DOHH2 (cell line): ENCODE results near the gene NPR2.

Source experiments
- H3F3A ChIP-seq: fragments of 200-600 bp; sonication (generic), shearing (Covaris generic); 2 replicates; pipeline ENCODE4 v1.6.0; 2016; ENCODE audit warnings: antibody characterized with exemption, mild to moderate bottlenecking; ENCODE audit not compliant: control insufficient read depth, insufficient read depth
- H3K27ac ChIP-seq: fragments of 200-600 bp; sonication (generic); 2 replicates; pipeline ENCODE4 v1.5.1; 2014; ENCODE audit warnings: low read depth, mild to moderate bottlenecking, low read length, moderate library complexity
- H3K27me3 ChIP-seq: fragments of 200-600 bp; sonication (generic); 2 replicates; pipeline ENCODE4 v1.6.1; 2014; ENCODE audit warnings: mild to moderate bottlenecking, low read length, mixed read lengths; ENCODE audit not compliant: control insufficient read depth
- H3K36me3 ChIP-seq: fragments of 200-600 bp; sonication (generic); 2 replicates; pipeline ENCODE4 v1.6.1; 2014; ENCODE audit warnings: mild to moderate bottlenecking, low read length, moderate library complexity, mixed read lengths; ENCODE audit not compliant: control insufficient read depth
- H3K4me1 ChIP-seq: fragments of 200-600 bp; sonication (generic); 2 replicates; pipeline ENCODE4 v1.6.1; 2014; ENCODE audit warnings: mild to moderate bottlenecking, low read length, mixed read lengths; ENCODE audit not compliant: control insufficient read depth
- H3K4me2 ChIP-seq: fragments of 200-600 bp; sonication (generic); 2 replicates; pipeline ENCODE4 v1.6.0; 2014; ENCODE audit warnings: mild to moderate bottlenecking, low read length, moderate library complexity
- H3K4me3 ChIP-seq: fragments of 200-600 bp; sonication (generic); 2 replicates; pipeline ENCODE4 v1.5.1; 2014; ENCODE audit warnings: mild to moderate bottlenecking, low read length, mixed read lengths
- H3K79me2 ChIP-seq: fragments of 200-600 bp; sonication (generic); 2 replicates; pipeline ENCODE4 v1.6.1; 2014; ENCODE audit warnings: mild to moderate bottlenecking, low read length, mixed read lengths; ENCODE audit not compliant: control insufficient read depth
- H3K9me2 ChIP-seq: fragments of 200-600 bp; sonication (generic); replicated peaks from 2 replicates; pipeline ENCODE4 v1.6.1; 2014; ENCODE audit warnings: mild to moderate bottlenecking, low read length, mixed read lengths; ENCODE audit not compliant: control insufficient read depth
- H3K9me3 ChIP-seq: fragments of 200-600 bp; sonication (generic); 2 replicates; pipeline ENCODE4 v1.6.1; 2014; ENCODE audit warnings: antibody characterized with exemption, low read length, mixed read lengths; ENCODE audit not compliant: control insufficient read depth, insufficient read depth
- H4K20me1 ChIP-seq: fragments of 200-600 bp; sonication (generic); 2 replicates; pipeline ENCODE4 v1.6.0; 2014; ENCODE audit warnings: low read depth, mild to moderate bottlenecking, antibody characterized with exemption, low read length, moderate library complexity; ENCODE audit not compliant: control insufficient read depth, insufficient read depth
- EZH2phosphoT487 ChIP-seq: fragments of 200-600 bp; sonication (generic); IDR thresholded peaks from 2 replicates; pipeline ENCODE4 v1.6.1; 2017; ENCODE audit warnings: borderline replicate concordance, mild to moderate bottlenecking, antibody characterized with exemption, low read length, moderate library complexity, mixed read lengths
- TF ChIP-seq, protein P1 (sequence below): fragments of 200-600 bp; sonication (generic); IDR thresholded peaks from one replicate; pipeline ENCODE4 v1.5.1; 2014; ENCODE audit warnings: antibody characterized with exemption, mild to moderate bottlenecking, low read depth, low read length; ENCODE audit not compliant: poor library complexity, severe bottlenecking

The NPR2 gene

DNA sequence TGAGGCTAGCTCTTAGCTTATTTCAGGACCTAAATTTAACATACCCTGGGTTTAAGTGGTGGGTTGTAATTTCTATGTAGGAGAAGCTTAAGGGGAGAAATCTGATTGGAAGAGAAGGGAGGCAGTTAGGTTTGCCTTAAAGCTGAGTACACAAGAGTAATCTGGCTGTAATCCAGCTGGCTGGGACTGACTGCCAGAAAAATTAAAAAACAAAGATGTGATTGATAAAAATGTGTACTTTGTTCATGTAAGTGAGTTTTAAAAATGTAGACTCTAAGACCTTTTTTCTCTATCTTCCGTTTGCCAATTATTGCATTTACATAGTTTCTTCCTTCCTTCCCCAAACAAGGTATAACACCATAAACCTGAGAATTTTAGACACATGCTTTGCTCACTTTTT, 19.9 kb upstream of the NPR2 start:
- Histone ChIP-seq H3K9me2 (no peaks in the 10 kb centered on the region), H4K20me1 (no peaks in the 10 kb centered on the region), H3K27me3 (no peaks in the 10 kb centered on the region), H3K36me3 (no peaks in the 10 kb centered on the region; the same call in 1 of the 2 replicates), H3F3A (no peaks in the 10 kb centered on the region), H3K4me2 (no peak overlapping the region), H3K4me1 (peaks cover 16% of the 10 kb centered on the region), H3K79me2 (no peaks in the 10 kb centered on the region), H3K27ac (no peak overlapping the region), H3K4me3 (no peak overlapping the region), H3K9me3 (no peaks in the 10 kb centered on the region)
- TF ChIP-seq, protein P1, sequence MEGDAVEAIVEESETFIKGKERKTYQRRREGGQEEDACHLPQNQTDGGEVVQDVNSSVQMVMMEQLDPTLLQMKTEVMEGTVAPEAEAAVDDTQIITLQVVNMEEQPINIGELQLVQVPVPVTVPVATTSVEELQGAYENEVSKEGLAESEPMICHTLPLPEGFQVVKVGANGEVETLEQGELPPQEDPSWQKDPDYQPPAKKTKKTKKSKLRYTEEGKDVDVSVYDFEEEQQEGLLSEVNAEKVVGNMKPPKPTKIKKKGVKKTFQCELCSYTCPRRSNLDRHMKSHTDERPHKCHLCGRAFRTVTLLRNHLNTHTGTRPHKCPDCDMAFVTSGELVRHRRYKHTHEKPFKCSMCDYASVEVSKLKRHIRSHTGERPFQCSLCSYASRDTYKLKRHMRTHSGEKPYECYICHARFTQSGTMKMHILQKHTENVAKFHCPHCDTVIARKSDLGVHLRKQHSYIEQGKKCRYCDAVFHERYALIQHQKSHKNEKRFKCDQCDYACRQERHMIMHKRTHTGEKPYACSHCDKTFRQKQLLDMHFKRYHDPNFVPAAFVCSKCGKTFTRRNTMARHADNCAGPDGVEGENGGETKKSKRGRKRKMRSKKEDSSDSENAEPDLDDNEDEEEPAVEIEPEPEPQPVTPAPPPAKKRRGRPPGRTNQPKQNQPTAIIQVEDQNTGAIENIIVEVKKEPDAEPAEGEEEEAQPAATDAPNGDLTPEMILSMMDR = no peak
- no peak for TF ChIP-seq EZH2phosphoT487

DNA sequence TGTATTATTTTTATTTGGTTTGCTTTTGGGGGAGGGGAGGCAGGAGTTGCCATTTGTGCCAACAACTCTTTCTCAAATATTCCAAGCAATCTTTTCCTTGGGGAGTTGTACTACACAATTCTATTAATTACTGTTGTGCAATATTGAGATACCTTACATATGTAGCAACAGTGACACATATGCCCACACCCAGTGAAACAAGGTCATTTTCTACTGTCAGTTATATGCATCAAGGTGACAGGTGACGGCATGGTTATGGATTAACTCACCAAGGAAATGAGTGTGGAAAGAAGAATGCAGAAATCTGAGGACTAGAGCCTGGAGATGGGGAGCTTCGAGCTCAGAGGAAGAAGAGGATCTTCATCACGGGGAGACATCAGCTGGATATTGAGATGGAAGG, 19.4 kb upstream of the NPR2 start:
- Histone ChIP-seq H3K4me1 (peaks cover 16% of the 10 kb centered on the region), H3K27ac (no peak overlapping the region), H3K9me2 (no peaks in the 10 kb centered on the region), H3K9me3 (no peaks in the 10 kb centered on the region), H3K4me3 (no peak overlapping the region), H3K36me3 (no peaks in the 10 kb centered on the region; the same call in 1 of the 2 replicates), H3K27me3 (no peaks in the 10 kb centered on the region), H4K20me1 (no peaks in the 10 kb centered on the region), H3F3A (no peaks in the 10 kb centered on the region), H3K79me2 (no peaks in the 10 kb centered on the region), H3K4me2 (no peak overlapping the region)
- TF ChIP-seq, protein P1 = no peak
- no peak for TF ChIP-seq EZH2phosphoT487

DNA sequence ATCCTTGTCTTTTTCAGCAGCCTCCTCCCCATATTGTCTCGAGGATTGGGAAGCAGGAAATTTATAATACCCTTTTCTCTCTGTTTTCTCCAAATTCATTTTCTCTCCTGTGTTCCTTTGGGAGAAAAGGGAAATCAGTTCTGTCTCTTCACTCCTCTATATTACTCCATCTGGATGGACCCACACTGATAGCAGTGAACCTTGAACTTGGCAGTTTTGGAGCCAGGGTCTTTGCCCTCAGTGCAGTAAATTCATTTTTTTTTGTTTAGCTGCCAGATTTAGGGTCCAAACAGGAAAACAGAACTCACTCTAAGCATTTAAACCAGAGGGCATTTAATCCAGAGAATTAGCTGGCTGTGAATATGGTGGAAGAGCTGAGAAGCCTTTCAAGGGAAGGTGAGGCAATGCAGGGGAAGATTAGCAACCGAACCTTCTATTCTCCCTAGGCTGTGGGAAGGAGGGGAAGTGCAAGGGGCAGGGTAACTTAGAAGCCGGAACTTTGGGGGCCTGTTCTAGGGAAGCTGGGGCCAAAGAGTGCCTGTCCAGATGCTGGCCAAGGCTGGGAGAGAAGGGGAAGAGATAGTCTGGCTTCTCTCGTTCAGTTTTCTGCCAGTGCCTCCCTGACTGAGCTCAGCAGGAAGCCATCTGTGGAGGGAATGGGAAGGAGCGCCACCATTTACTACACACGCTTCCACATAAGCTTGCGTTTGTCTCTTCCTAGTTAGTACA, 16.3 kb upstream of the NPR2 start:
- H3K4me3 ChIP-seq = no peak overlapping the region
- no peaks in the 10 kb centered on the region for H3K27me3 ChIP-seq
- no peaks in the 10 kb centered on the region for H3K9me2 ChIP-seq
- peaks cover 16% of the 10 kb centered on the region for H3K4me1 ChIP-seq
- H3K36me3 ChIP-seq = no peaks in the 10 kb centered on the region; the same call in 1 of the 2 replicates
- no peaks in the 10 kb centered on the region for H3F3A ChIP-seq
- no peaks in the 10 kb centered on the region for H3K79me2 ChIP-seq
- H3K27ac ChIP-seq = no peak overlapping the region
- H3K4me2 ChIP-seq = no peak overlapping the region
- H4K20me1 ChIP-seq = no peaks in the 10 kb centered on the region
- H3K9me3 ChIP-seq = no peaks in the 10 kb centered on the region
- no peak for TF ChIP-seq EZH2phosphoT487
- TF ChIP-seq, protein P1 = no peak
